GM23338 (cell line): ENCODE results near the gene USP32. TPM values are rescaled to one million over a fixed set of nuclear protein-coding genes. Genes with fewer than 3 reads are reported as not detected.

Experiments used
- ATAC-seq: fragments of 200-7000 bp; cut with Tn5 transposase; 3 replicates; pipeline ENCODE4 v1.9.1; 2020
- DNase-seq: peaks from one replicate; pipeline ENCODE4 v3.0.0-alpha.2; 2015; ENCODE audit warnings: low spot score
- H2AFZ ChIP-seq: fragments of 200-600 bp; sonication (generic); 2 replicates; pipeline ENCODE4 v1.8.0; 2016; ENCODE audit warnings: antibody characterized with exemption, mild to moderate bottlenecking, moderate library complexity
- H3F3A ChIP-seq: fragments of 200-600 bp; sonication (generic); replicated peaks from 2 replicates; pipeline ENCODE4 v1.8.0; 2017; ENCODE audit warnings: antibody characterized with exemption, mixed run types, low read depth
- H3K27ac ChIP-seq: fragments of 200-600 bp; sonication (generic); 2 replicates; pipeline ENCODE4 v1.6.1; 2016; ENCODE audit warnings: low read depth
- H3K27me3 ChIP-seq: fragments of 200-600 bp; sonication (generic); 2 replicates; pipeline ENCODE4 v1.8.0; 2016; ENCODE audit warnings: mild to moderate bottlenecking, mixed run types, moderate library complexity; ENCODE audit not compliant: insufficient read depth
- H3K36me3 ChIP-seq: fragments of 200-600 bp; sonication (generic); 2 replicates; pipeline ENCODE4 v1.8.0; 2016; ENCODE audit warnings: mild to moderate bottlenecking; ENCODE audit not compliant: insufficient read depth
- H3K4me1 ChIP-seq: fragments of 200-600 bp; sonication (generic); 2 replicates; pipeline ENCODE4 v1.8.0; 2016; ENCODE audit warnings: mild to moderate bottlenecking, moderate library complexity; ENCODE audit not compliant: insufficient read depth
- H3K4me2 ChIP-seq: fragments of 200-600 bp; sonication (generic); 2 replicates; pipeline ENCODE4 v1.7.1; 2017; ENCODE audit warnings: mixed run types
- H3K4me3 ChIP-seq: fragments of 200-600 bp; sonication (generic); 2 replicates; pipeline ENCODE4 v1.6.1; 2016; ENCODE audit warnings: mixed run types
- H3K79me2 ChIP-seq: fragments of 200-600 bp; sonication (generic); replicated peaks from 2 replicates; pipeline ENCODE4 v1.8.0; 2017; ENCODE audit warnings: mild to moderate bottlenecking; ENCODE audit not compliant: insufficient read depth
- H3K9me2 ChIP-seq: fragments of 200-600 bp; sonication (generic); 2 replicates; pipeline ENCODE4 v1.8.0; 2017; ENCODE audit not compliant: insufficient read depth
- H4K20me1 ChIP-seq: fragments of 200-600 bp; sonication (generic); replicated peaks from 2 replicates; pipeline ENCODE4 v1.8.0; 2017; ENCODE audit warnings: mild to moderate bottlenecking; ENCODE audit not compliant: insufficient read depth
- H3K27ac Mint-ChIP-seq: 2 replicates; pipeline ENCODE4 v1.8.0; 2020; ENCODE audit warnings: inconsistent platforms, mild to moderate bottlenecking, moderate library complexity, mixed read lengths
- H3K27me3 Mint-ChIP-seq: 3 replicates; pipeline ENCODE4 v1.8.0; 2022; ENCODE audit warnings: low read depth, mild to moderate bottlenecking, moderate library complexity, mixed read lengths, inconsistent platforms; ENCODE audit not compliant: insufficient read depth, poor library complexity
- H3K36me3 Mint-ChIP-seq: 3 replicates; pipeline ENCODE4 v1.8.0; 2021; ENCODE audit warnings: low read depth, mild to moderate bottlenecking, inconsistent platforms, moderate library complexity, mixed read lengths
- H3K4me1 Mint-ChIP-seq: 3 replicates; pipeline ENCODE4 v1.8.0; 2020; ENCODE audit warnings: mild to moderate bottlenecking, inconsistent platforms, mixed read lengths
- H3K4me3 Mint-ChIP-seq: 3 replicates; pipeline ENCODE4 v1.8.0; 2021; ENCODE audit warnings: moderate library complexity, mild to moderate bottlenecking, inconsistent platforms, mixed read lengths
- H3K9me3 Mint-ChIP-seq: 3 replicates; pipeline ENCODE4 v1.8.0; 2020; ENCODE audit warnings: moderate library complexity, mild to moderate bottlenecking, inconsistent platforms, mixed read lengths
- CREB1 ChIP-seq: fragments of 250-450 bp; sonication (Bioruptor Pico); IDR thresholded peaks from 2 replicates; pipeline ENCODE4 v1.5.0; 2020; ENCODE audit warnings: low read depth, mild to moderate bottlenecking, moderate library complexity
- EZH2 ChIP-seq: fragments of 200-600 bp; sonication (generic); IDR thresholded peaks from one replicate; pipeline ENCODE4 v1.8.0; 2017; ENCODE audit warnings: antibody characterized with exemption, mild to moderate bottlenecking, low read depth; ENCODE audit not compliant: unreplicated experiment
- EZH2phosphoT487 ChIP-seq: fragments of 200-600 bp; sonication (generic); IDR thresholded peaks from one replicate; pipeline ENCODE4 v1.8.1; 2018; ENCODE audit warnings: antibody characterized with exemption; ENCODE audit not compliant: unreplicated experiment
- JUNB ChIP-seq: IDR thresholded peaks from one replicate; pipeline ENCODE4 v1.6.1; 2016; ENCODE audit warnings: antibody characterized with exemption; ENCODE audit not compliant: unreplicated experiment
- NANOG ChIP-seq: IDR thresholded peaks from 2 replicates; pipeline ENCODE4 v1.6.1; 2016; ENCODE audit warnings: antibody characterized with exemption, borderline replicate concordance
- POLR2AphosphoS5 ChIP-seq: IDR thresholded peaks from 2 replicates; pipeline ENCODE4 v1.6.1; 2016; ENCODE audit warnings: antibody characterized with exemption, low read depth
- STAT1 ChIP-seq: IDR thresholded peaks from one replicate; pipeline ENCODE4 v1.6.1; 2016; ENCODE audit warnings: antibody characterized with exemption; ENCODE audit not compliant: unreplicated experiment
- ZNF114 ChIP-seq: fragments of 250-450 bp; sonication (Bioruptor Pico); IDR thresholded peaks from 2 replicates; pipeline ENCODE4 v1.5.0; 2020; ENCODE audit warnings: mild to moderate bottlenecking, moderate library complexity
- ZNF331 ChIP-seq: fragments of 250-450 bp; sonication (Bioruptor Pico); IDR thresholded peaks from 2 replicates; pipeline ENCODE4 v1.5.0; 2020; ENCODE audit warnings: low read depth, mild to moderate bottlenecking, moderate library complexity
- ZNF462 ChIP-seq: fragments of 250-450 bp; sonication (Bioruptor Pico); IDR thresholded peaks from 2 replicates; pipeline ENCODE4 v1.5.0; 2020; ENCODE audit warnings: mild to moderate bottlenecking, moderate library complexity
- polyA plus RNA-seq: library from polyadenylated mRNA; unstranded; fragments of >200 nt; fragmentation: Nextera tagmentation; extraction: Ambion mirVana; gene quantifications from 2 replicates; pipeline ENCODE4 v1.2.1, GENCODE V29; 2016
- total RNA-seq: library from RNA; depleted of rRNA; stranded (reverse); fragments of >200 nt; shearing (Covaris generic); gene quantifications from 2 replicates; pipeline ENCODE4 v1.2.3, GENCODE V29; 2014
- TF ChIP-seq, protein P1 (sequence below): IDR thresholded peaks from 2 replicates; pipeline ENCODE4 v1.6.1; 2016; ENCODE audit warnings: antibody characterized with exemption
- TF ChIP-seq, protein P2 (sequence below): IDR thresholded peaks from one replicate; pipeline ENCODE4 v1.6.1; 2018; ENCODE audit warnings: antibody characterized with exemption; ENCODE audit not compliant: unreplicated experiment
- TF ChIP-seq, protein P3 (sequence below), 2 experiments: fragments of 200-600 bp in 1 of 2; sonication (generic) in 1 of 2; conservative IDR thresholded peaks; 2 replicates each; pipeline versions ENCODE4 v1.5.1 to v1.6.1; 2016 to 2017; ENCODE audit warnings: antibody characterized with exemption in 2 of 2, low read depth in 2 of 2, mild to moderate bottlenecking in 2 of 2, moderate library complexity in 1 of 2

USP32 gene
- total and polyA plus RNA-seq, 2 experiments from 2014 or later: 43.6 to 129 TPM

DNA sequence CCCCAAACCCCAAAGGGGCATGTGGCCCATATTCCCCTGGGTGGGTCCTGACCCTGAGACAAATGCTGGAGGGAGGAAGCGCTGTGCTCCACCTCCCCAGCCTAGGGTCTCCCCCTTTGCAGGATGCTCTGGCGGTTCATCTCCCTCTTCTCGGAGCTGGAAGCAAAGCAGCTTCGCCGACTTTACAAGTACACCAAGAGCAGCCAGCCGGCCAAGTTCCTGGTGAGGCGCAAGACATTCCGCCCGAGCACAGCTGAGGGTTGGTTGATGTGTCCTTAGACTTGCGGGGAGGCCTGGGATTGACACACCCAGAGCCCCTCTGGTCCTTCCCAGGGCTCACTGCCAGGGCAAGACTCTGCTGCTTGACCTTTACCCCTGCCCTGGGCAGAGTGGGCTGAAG is 34.7 kb upstream of the USP32 start (continued):
- TF ChIP-seq, protein P1, sequence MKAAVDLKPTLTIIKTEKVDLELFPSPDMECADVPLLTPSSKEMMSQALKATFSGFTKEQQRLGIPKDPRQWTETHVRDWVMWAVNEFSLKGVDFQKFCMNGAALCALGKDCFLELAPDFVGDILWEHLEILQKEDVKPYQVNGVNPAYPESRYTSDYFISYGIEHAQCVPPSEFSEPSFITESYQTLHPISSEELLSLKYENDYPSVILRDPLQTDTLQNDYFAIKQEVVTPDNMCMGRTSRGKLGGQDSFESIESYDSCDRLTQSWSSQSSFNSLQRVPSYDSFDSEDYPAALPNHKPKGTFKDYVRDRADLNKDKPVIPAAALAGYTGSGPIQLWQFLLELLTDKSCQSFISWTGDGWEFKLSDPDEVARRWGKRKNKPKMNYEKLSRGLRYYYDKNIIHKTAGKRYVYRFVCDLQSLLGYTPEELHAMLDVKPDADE: no peak
- TF ChIP-seq, protein P2, sequence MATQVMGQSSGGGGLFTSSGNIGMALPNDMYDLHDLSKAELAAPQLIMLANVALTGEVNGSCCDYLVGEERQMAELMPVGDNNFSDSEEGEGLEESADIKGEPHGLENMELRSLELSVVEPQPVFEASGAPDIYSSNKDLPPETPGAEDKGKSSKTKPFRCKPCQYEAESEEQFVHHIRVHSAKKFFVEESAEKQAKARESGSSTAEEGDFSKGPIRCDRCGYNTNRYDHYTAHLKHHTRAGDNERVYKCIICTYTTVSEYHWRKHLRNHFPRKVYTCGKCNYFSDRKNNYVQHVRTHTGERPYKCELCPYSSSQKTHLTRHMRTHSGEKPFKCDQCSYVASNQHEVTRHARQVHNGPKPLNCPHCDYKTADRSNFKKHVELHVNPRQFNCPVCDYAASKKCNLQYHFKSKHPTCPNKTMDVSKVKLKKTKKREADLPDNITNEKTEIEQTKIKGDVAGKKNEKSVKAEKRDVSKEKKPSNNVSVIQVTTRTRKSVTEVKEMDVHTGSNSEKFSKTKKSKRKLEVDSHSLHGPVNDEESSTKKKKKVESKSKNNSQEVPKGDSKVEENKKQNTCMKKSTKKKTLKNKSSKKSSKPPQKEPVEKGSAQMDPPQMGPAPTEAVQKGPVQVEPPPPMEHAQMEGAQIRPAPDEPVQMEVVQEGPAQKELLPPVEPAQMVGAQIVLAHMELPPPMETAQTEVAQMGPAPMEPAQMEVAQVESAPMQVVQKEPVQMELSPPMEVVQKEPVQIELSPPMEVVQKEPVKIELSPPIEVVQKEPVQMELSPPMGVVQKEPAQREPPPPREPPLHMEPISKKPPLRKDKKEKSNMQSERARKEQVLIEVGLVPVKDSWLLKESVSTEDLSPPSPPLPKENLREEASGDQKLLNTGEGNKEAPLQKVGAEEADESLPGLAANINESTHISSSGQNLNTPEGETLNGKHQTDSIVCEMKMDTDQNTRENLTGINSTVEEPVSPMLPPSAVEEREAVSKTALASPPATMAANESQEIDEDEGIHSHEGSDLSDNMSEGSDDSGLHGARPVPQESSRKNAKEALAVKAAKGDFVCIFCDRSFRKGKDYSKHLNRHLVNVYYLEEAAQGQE: no peak

GRCh38 chr17:60425626-60426025 is 33.7 kb upstream of the USP32 start:
- Mint-ChIP-seq H3K4me3 (no peak overlapping the region), H3K9me3 (no peaks in the 10 kb centered on the region), H3K27me3 (peaks cover 5% of the 10 kb centered on the region), H3K4me1 (peaks cover 16% of the 10 kb centered on the region), H3K27ac (no peak overlapping the region), H3K36me3 (no peaks in the 10 kb centered on the region)
- no peaks in the 10 kb centered on the region for H3K79me2 ChIP-seq
- H3K4me1 ChIP-seq: peaks cover 9% of the 10 kb centered on the region
- no peak overlapping the region for H3K4me3 ChIP-seq
- H2AFZ ChIP-seq: peak overlapping the region; percentile 43
- peaks cover 6% of the 10 kb centered on the region; the same call in 1 of the 2 replicates for H3F3A ChIP-seq
- H3K27ac ChIP-seq: no peak overlapping the region
- ATAC-seq (no peak), DNase-seq (no peak)
- no peak overlapping the region for H3K4me2 ChIP-seq
- H3K27me3 ChIP-seq: peaks cover 15% of the 10 kb centered on the region
- no peaks in the 10 kb centered on the region; the same call in 1 of the 2 replicates for H3K36me3 ChIP-seq
- H3K9me2 ChIP-seq: no peaks in the 10 kb centered on the region
- no peaks in the 10 kb centered on the region for H4K20me1 ChIP-seq
- TF ChIP-seq POLR2AphosphoS5 (no peak), ZNF462 (CRISPR knock-in tag) (no peak), CREB1 (CRISPR knock-in tag) (no peak), NANOG (no peak), EZH2 (no peak), STAT1 (no peak), JUNB (no peak), ZNF331 (CRISPR knock-in tag) (no peak), EZH2phosphoT487 (no peak), ZNF114 (CRISPR knock-in tag) (no peak)
- TF ChIP-seq, protein P3, sequence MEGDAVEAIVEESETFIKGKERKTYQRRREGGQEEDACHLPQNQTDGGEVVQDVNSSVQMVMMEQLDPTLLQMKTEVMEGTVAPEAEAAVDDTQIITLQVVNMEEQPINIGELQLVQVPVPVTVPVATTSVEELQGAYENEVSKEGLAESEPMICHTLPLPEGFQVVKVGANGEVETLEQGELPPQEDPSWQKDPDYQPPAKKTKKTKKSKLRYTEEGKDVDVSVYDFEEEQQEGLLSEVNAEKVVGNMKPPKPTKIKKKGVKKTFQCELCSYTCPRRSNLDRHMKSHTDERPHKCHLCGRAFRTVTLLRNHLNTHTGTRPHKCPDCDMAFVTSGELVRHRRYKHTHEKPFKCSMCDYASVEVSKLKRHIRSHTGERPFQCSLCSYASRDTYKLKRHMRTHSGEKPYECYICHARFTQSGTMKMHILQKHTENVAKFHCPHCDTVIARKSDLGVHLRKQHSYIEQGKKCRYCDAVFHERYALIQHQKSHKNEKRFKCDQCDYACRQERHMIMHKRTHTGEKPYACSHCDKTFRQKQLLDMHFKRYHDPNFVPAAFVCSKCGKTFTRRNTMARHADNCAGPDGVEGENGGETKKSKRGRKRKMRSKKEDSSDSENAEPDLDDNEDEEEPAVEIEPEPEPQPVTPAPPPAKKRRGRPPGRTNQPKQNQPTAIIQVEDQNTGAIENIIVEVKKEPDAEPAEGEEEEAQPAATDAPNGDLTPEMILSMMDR (conservative IDR thresholded peaks at IDR 0.05; ENCODE audit: low read depth in 2 of 2): no peak
